ENCODE data around the gene ABCB6.

Gene ABCB6

GRCh38 chr2:219176818-219177551, 41.8 kb downstream of the ABCB6 start, which contains the start of gene CNPPD1:
TSS of gene CNPPD1 (minus strand) at chr2:219176925. CDS start at chr2:219176828, 97 bp downstream.
- TF ChIP-seq POLR2AphosphoS5 (IDR thresholded peaks at IDR 0.05; ENCODE audit: low read depth, low read length) (peak; percentile 66; the same call in 1 of the 2 replicates), FOXP2 (optimal IDR thresholded peaks at IDR 0.05; ENCODE audit: borderline replicate concordance, extremely low read depth, extremely low read length, insufficient read depth) (peak; percentile 73), SIN3A (IDR thresholded peaks at IDR 0.05; ENCODE audit: borderline replicate concordance, insufficient read depth, low read length) (no peak)

GRCh38 chr2:219175928-219176817, 42.6 kb downstream of the ABCB6 start:
- TF ChIP-seq FOXP2 (optimal IDR thresholded peaks at IDR 0.05; ENCODE audit: borderline replicate concordance, extremely low read depth, extremely low read length, insufficient read depth), result no peak
- TF ChIP-seq TAF1 (IDR thresholded peaks at IDR 0.05; ENCODE audit: borderline replicate concordance, insufficient read depth, low read length), result no peak
- TF ChIP-seq SIN3A (IDR thresholded peaks at IDR 0.05; ENCODE audit: borderline replicate concordance, insufficient read depth, low read length), result no peak
- TF ChIP-seq POLR2AphosphoS5 (IDR thresholded peaks at IDR 0.05; ENCODE audit: low read depth, low read length), result no peak
- no peak for TF ChIP-seq REST (IDR thresholded peaks at IDR 0.05; ENCODE audit: insufficient read depth in 1 of 2, low read depth in 2 of 2, low read length in 2 of 2)

- TF ChIP-seq REST (IDR thresholded peaks at IDR 0.05; ENCODE audit: insufficient read depth in 1 of 2, low read depth in 2 of 2, low read length in 2 of 2) (no peak), TAF1 (IDR thresholded peaks at IDR 0.05; ENCODE audit: borderline replicate concordance, insufficient read depth, low read length) (no peak), POLR2AphosphoS5 (IDR thresholded peaks at IDR 0.05; ENCODE audit: low read depth, low read length) (no peak), SIN3A (IDR thresholded peaks at IDR 0.05; ENCODE audit: borderline replicate concordance, insufficient read depth, low read length) (no peak), FOXP2 (optimal IDR thresholded peaks at IDR 0.05; ENCODE audit: borderline replicate concordance, extremely low read depth, extremely low read length, insufficient read depth) (no peak)
These were observed 43.3 kb downstream of the ABCB6 start for GRCh38 chr2:219175486-219175885.

- no peak for TF ChIP-seq TAF1 (IDR thresholded peaks at IDR 0.05; ENCODE audit: borderline replicate concordance, insufficient read depth, low read length)
- TF ChIP-seq FOXP2 (optimal IDR thresholded peaks at IDR 0.05; ENCODE audit: borderline replicate concordance, extremely low read depth, extremely low read length, insufficient read depth), result no peak
- no peak for TF ChIP-seq SIN3A (IDR thresholded peaks at IDR 0.05; ENCODE audit: borderline replicate concordance, insufficient read depth, low read length)
- no peak for TF ChIP-seq REST (IDR thresholded peaks at IDR 0.05; ENCODE audit: insufficient read depth in 1 of 2, low read depth in 2 of 2, low read length in 2 of 2)
- TF ChIP-seq POLR2AphosphoS5 (IDR thresholded peaks at IDR 0.05; ENCODE audit: low read depth, low read length), result no peak
These were observed 44.0 kb downstream of the ABCB6 start for GRCh38 chr2:219174801-219175200.

- no peak for TF ChIP-seq SIN3A (IDR thresholded peaks at IDR 0.05; ENCODE audit: borderline replicate concordance, insufficient read depth, low read length)
- TF ChIP-seq REST (IDR thresholded peaks at IDR 0.05; ENCODE audit: insufficient read depth in 1 of 2, low read depth in 2 of 2, low read length in 2 of 2), result no peak
- no peak for TF ChIP-seq POLR2AphosphoS5 (IDR thresholded peaks at IDR 0.05; ENCODE audit: low read depth, low read length)
- TF ChIP-seq FOXP2 (optimal IDR thresholded peaks at IDR 0.05; ENCODE audit: borderline replicate concordance, extremely low read depth, extremely low read length, insufficient read depth), result no peak
- TF ChIP-seq TAF1 (IDR thresholded peaks at IDR 0.05; ENCODE audit: borderline replicate concordance, insufficient read depth, low read length), result no peak
These were observed 44.6 kb downstream of the ABCB6 start for GRCh38 chr2:219174146-219174545.

All from PFSK-1 (cell line).